NT2/D1 (cell line): ENCODE results near the gene TBCA.
"Not testable (repeated sequence)": the region's sequence is repeated elsewhere in the genome, so short reads cannot be mapped to it uniquely, and the experiment has no call there.

Experiments
- DNase-seq: peaks from one replicate; pipeline ENCODE4 v3.0.0-alpha.2; 2011; ENCODE audit warnings: low read depth, low spot score
- H3K27me3 ChIP-seq: 2 replicates; pipeline ENCODE4 v1.6.0; 2011; ENCODE audit warnings: mild to moderate bottlenecking; ENCODE audit not compliant: insufficient read length, insufficient read depth
- H3K36me3 ChIP-seq: 2 replicates; pipeline ENCODE4 v1.6.1; 2011; ENCODE audit warnings: mild to moderate bottlenecking, low read length, mixed read lengths; ENCODE audit not compliant: insufficient read depth, insufficient read length
- H3K4me1 ChIP-seq: 2 replicates; pipeline ENCODE4 v1.5.1; 2011; ENCODE audit not compliant: insufficient read depth, insufficient read length
- H3K4me3 ChIP-seq: 2 replicates; pipeline ENCODE4 v1.5.1; 2011; ENCODE audit warnings: low read depth; ENCODE audit not compliant: insufficient read length
- H3K9ac ChIP-seq: 2 replicates; pipeline ENCODE4 v1.6.0; 2011; ENCODE audit warnings: low read depth; ENCODE audit not compliant: insufficient read length
- H3K9me3 ChIP-seq: 2 replicates; pipeline ENCODE4 v1.5.1; 2011; ENCODE audit warnings: mild to moderate bottlenecking, low read length; ENCODE audit not compliant: insufficient read depth
- SUZ12 ChIP-seq: IDR thresholded peaks from 2 replicates; pipeline ENCODE4 v1.6.1; 2011; ENCODE audit not compliant: insufficient read length, insufficient read depth; ENCODE audit errors: extremely low read depth
- YY1 ChIP-seq: IDR thresholded peaks from 2 replicates; pipeline ENCODE4 v1.6.1; 2011; ENCODE audit not compliant: insufficient read length, insufficient read depth
- ZNF274 ChIP-seq: IDR thresholded peaks from 2 replicates; pipeline ENCODE4 v1.6.1; 2011; ENCODE audit warnings: mild to moderate bottlenecking, low read depth, low read length

The TBCA gene

GRCh38 chr5:77709340-77709739 lies 66.8 kb downstream of the TBCA start:
- TF ChIP-seq ZNF274 (no peak), SUZ12 (no peak), YY1 (no peak)
- Histone ChIP-seq H3K4me3 (no peak overlapping the region), H3K36me3 (peaks cover 27% of the 10 kb centered on the region)

DNA sequence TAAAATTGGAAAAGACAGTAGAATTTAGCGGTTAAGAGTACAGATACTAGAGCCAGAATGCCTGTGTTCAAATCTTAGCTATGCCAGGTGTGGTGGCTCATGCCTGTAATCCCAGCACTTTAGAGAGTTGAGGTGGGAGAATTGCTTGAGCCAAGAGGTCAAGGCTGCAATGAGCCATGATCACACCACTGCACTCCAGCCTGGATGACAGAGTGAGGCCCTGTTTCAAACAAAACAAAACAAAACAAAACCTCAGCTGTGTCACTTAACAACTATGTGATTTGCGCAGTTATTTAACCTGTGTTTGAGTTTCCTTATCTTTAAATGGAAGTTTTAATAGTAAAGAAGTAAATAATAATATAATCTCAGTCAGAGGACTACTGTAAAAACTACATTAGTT lies 68.3 kb downstream of the TBCA start:
- no peak for TF ChIP-seq SUZ12
- no peaks in the 10 kb centered on the region for H3K9me3 ChIP-seq
- H3K36me3 ChIP-seq: peaks cover 36% of the 10 kb centered on the region
- no peak overlapping the region for H3K9ac ChIP-seq
- no peak overlapping the region for H3K4me3 ChIP-seq
- H3K4me1 ChIP-seq: no peaks in the 10 kb centered on the region
- no peak for DNase-seq
- no peaks in the 10 kb centered on the region for H3K27me3 ChIP-seq

More at GRCh38 chr5:77709340-77709739, 66.8 kb downstream of the TBCA start:
- no peaks in the 10 kb centered on the region for H3K27me3 ChIP-seq
- H3K9ac ChIP-seq: no peak overlapping the region
- no peaks in the 10 kb centered on the region for H3K9me3 ChIP-seq
- no peak for DNase-seq
- no peaks in the 10 kb centered on the region for H3K4me1 ChIP-seq

GRCh38 chr5:77699569-77699968 lies 76.6 kb downstream of the TBCA start:
- H3K36me3 ChIP-seq: peaks cover 16% of the 10 kb centered on the region
- not testable (repeated sequence) for H3K4me1 ChIP-seq, DNase-seq, H3K9ac ChIP-seq, H3K9me3 ChIP-seq, H3K4me3 ChIP-seq, H3K27me3 ChIP-seq

DNA sequence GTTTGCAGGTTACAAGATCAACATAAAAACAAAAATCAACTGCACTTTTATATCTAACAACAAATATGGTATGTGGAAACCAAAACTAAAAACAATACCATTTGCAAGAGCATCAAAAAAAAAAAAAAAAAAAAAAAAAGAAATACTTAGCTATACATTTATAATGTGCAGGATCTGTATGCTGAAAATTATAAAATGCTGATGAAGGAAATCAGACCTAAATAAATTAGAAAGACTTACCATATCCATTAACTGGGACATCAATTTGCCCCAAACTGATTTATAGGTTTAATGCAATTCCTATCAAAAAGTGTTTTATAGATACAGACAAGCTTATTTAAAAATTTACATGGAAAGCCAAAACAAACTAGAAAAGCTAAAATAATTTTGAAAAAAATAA lies 77.2 kb downstream of the TBCA start:
- Histone ChIP-seq H3K4me3 (no peak overlapping the region), H3K27me3 (no peaks in the 10 kb centered on the region), H3K9me3 (no peaks in the 10 kb centered on the region), H3K36me3 (peaks cover 9% of the 10 kb centered on the region), H3K4me1 (no peaks in the 10 kb centered on the region), H3K9ac (no peak overlapping the region)
- DNase-seq: no peak
- TF ChIP-seq ZNF274 (no peak), YY1 (no peak), SUZ12 (no peak)

DNA sequence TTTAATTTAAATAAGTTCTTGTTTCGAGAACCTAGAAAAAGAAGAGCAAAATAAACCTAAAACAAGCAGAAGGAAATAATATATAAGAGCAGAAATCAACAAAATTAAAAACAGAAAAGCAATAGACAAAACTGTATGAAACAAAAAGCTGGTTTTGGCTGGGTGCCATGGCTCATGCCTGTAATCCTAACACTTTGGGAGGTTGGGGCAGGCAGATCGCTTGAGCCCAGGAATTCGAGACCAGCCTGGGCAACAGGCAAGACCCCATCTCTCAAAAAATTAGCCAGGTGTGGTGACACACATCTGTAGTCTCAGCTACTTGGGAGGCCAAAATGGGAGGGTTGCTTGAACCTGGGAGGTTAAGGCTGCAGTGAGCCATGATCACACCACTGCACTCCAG lies 78.4 kb downstream of the TBCA start:
- H3K36me3 ChIP-seq: peaks cover 10% of the 10 kb centered on the region
- no peak for DNase-seq
- no peak overlapping the region for H3K9ac ChIP-seq

DNA sequence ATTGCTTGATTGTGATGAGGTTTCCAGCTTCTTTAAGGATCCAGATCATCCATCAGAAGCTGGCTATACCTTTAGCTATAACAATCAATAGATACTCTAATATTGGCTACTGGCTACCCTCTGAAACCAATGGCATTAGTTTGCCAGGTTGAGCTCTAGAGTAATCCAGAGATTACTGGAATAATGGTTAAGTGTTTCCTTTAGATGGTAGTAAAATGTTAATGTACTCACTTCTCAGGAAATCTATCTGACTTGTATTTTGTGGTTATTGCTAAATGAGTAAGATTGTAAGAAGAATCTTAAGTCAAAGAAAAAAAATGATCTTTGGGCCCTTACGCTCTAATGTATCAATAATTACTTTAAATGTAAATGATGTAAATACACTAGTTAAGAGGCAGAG lies 80.0 kb downstream of the TBCA start:
- DNase-seq: no peak
- Histone ChIP-seq H3K27me3 (no peaks in the 10 kb centered on the region), H3K9me3 (no peaks in the 10 kb centered on the region), H3K4me1 (no peaks in the 10 kb centered on the region), H3K4me3 (no peak overlapping the region), H3K9ac (no peak overlapping the region), H3K36me3 (peaks cover 12% of the 10 kb centered on the region)
- TF ChIP-seq YY1: no peak
- TF ChIP-seq SUZ12: no peak
- no peak for TF ChIP-seq ZNF274

More for the DNA sequence above, 78.4 kb downstream of the TBCA start:
- Histone ChIP-seq H3K4me3 (no peak overlapping the region), H3K4me1 (no peaks in the 10 kb centered on the region), H3K27me3 (no peaks in the 10 kb centered on the region), H3K9me3 (no peaks in the 10 kb centered on the region)
- TF ChIP-seq SUZ12 (no peak), YY1 (no peak), ZNF274 (no peak)

DNA sequence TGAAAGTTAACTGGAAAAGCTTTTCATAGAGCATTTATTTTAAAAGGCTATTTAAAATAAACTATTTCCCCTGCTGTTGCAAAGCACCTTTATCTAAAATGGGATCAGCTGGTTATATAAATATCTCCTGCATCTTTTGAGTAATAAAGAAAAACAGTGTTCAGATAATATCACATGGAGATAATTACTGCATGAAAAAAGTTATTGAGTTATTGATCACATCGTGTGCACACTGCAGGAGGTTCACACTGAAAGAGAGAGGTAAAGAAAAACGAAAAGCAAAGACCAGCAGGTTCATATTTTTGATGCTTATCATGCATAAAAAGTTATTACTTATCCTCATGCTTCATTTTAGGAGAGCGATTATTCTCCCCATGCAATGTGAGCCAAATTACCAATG lies 82.2 kb downstream of the TBCA start:
- Histone ChIP-seq H3K4me1 (no peaks in the 10 kb centered on the region), H3K27me3 (no peaks in the 10 kb centered on the region), H3K4me3 (no peak overlapping the region), H3K9ac (no peak overlapping the region), H3K9me3 (no peaks in the 10 kb centered on the region), H3K36me3 (peaks cover 17% of the 10 kb centered on the region)
- TF ChIP-seq ZNF274: no peak
- no peak for DNase-seq

DNA sequence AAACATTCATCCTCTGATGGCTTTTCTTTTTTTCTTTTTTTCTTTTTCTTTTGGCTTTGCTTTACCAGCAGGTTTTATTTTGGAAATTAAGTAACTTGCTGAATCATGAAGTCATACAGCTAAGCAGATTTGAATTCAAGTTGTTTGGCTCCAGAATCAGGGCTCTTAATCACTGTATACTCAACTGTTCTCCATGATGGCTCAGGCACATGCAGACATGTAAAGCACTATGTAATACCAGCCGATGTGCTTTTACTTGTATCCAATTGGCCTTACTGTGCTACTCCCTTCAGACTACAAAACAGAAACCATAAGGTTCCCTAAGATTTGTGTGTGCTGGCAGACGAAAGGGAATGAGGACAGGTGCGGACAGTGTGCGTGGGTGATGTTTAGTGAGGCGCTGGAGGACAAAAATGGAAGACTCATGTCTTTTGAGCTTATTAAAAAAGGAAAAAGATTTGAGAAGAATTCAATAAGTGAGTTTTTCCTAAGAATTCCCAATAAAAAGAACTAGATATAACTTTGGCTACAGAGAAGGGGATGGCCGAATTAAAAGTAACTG lies 92.9 kb downstream of the TBCA start:
- Histone ChIP-seq H3K4me1 (no peaks in the 10 kb centered on the region), H3K9me3 (no peaks in the 10 kb centered on the region), H3K27me3 (no peaks in the 10 kb centered on the region), H3K4me3 (no peak overlapping the region), H3K36me3 (peaks cover 2% of the 10 kb centered on the region), H3K9ac (no peak overlapping the region)
- DNase-seq: no peak
- TF ChIP-seq YY1: no peak
- TF ChIP-seq ZNF274: no peak
- TF ChIP-seq SUZ12: no peak
